GM19452 (cell line): ENCODE data around the gene PZP.

Experiments
- ATAC-seq: cut with Tn5 transposase; IDR thresholded peaks from one replicate; pipeline ENCODE4 v1.9.1; 2021; ENCODE audit not compliant: unreplicated experiment

PZP gene

GRCh38 chr12:9104767-9105423 lies 103.3 kb downstream of the PZP start:
- ATAC-seq = no peak

GRCh38 chr12:9104087-9104486 lies 104.1 kb downstream of the PZP start:
- no peak for ATAC-seq

- no peak for ATAC-seq
Observed at GRCh38 chr12:9103050-9103849, 104.9 kb downstream of the PZP start.

- ATAC-seq = no peak
Observed at GRCh38 chr12:9101018-9101687, 107.0 kb downstream of the PZP start.

- ATAC-seq = no peak
Observed at GRCh38 chr12:9099552-9100190, 108.5 kb downstream of the PZP start.
